ENCODE results near the gene STX17. TPM values are rescaled to one million over a fixed set of nuclear protein-coding genes. Genes with fewer than 3 reads are reported as not detected.

STX17 gene
- total RNA-seq, 1 donor from 2014 or later = 29.0 TPM

- TF ChIP-seq CTCF (IDR thresholded peaks at IDR 0.05) = no peak
Measured at GRCh38 chr9:99962680-99963261, 56.3 kb downstream of the STX17 start.

GRCh38 chr9:99964336-99964735 lies 57.9 kb downstream of the STX17 start:
- Mint-ChIP-seq H3K36me3 (ENCODE audit: unreplicated experiment) (peaks cover 38% of the 10 kb centered on the region), H3K4me1 (ENCODE audit: unreplicated experiment) (peaks cover 6% of the 10 kb centered on the region), H3K27ac (ENCODE audit: unreplicated experiment) (no peak overlapping the region), H3K27me3 (ENCODE audit: unreplicated experiment) (no peaks in the 10 kb centered on the region), H3K4me3 (ENCODE audit: unreplicated experiment) (no peak overlapping the region), H3K9me3 (ENCODE audit: unreplicated experiment) (no peaks in the 10 kb centered on the region)
- no peak for DNase-seq (ENCODE audit: extremely low spot score, unreplicated experiment)
- no peak for TF ChIP-seq CTCF (IDR thresholded peaks at IDR 0.05)

More at GRCh38 chr9:99962680-99963261, 56.3 kb downstream of the STX17 start:
- Mint-ChIP-seq H3K36me3 (ENCODE audit: unreplicated experiment) (peaks cover 31% of the 10 kb centered on the region), H3K9me3 (ENCODE audit: unreplicated experiment) (no peaks in the 10 kb centered on the region), H3K27ac (ENCODE audit: unreplicated experiment) (no peak overlapping the region), H3K27me3 (ENCODE audit: unreplicated experiment) (no peaks in the 10 kb centered on the region), H3K4me3 (ENCODE audit: unreplicated experiment) (no peak overlapping the region), H3K4me1 (ENCODE audit: unreplicated experiment) (peaks cover 6% of the 10 kb centered on the region)
- no peak for DNase-seq (ENCODE audit: extremely low spot score, unreplicated experiment)

- no peak for DNase-seq (ENCODE audit: extremely low spot score, unreplicated experiment)
- Mint-ChIP-seq H3K4me3 (ENCODE audit: unreplicated experiment) (no peak overlapping the region), H3K4me1 (ENCODE audit: unreplicated experiment) (peaks cover 6% of the 10 kb centered on the region), H3K36me3 (ENCODE audit: unreplicated experiment) (peaks cover 45% of the 10 kb centered on the region), H3K27me3 (ENCODE audit: unreplicated experiment) (no peaks in the 10 kb centered on the region), H3K9me3 (ENCODE audit: unreplicated experiment) (no peaks in the 10 kb centered on the region), H3K27ac (ENCODE audit: unreplicated experiment) (no peak overlapping the region)
- TF ChIP-seq CTCF (IDR thresholded peaks at IDR 0.05) = no peak
Measured at GRCh38 chr9:99966001-99966400, 59.5 kb downstream of the STX17 start.

- no peak overlapping the region for H3K27ac Mint-ChIP-seq (ENCODE audit: unreplicated experiment)
- DNase-seq (ENCODE audit: extremely low spot score, unreplicated experiment) = no peak
- no peaks in the 10 kb centered on the region for H3K9me3 Mint-ChIP-seq (ENCODE audit: unreplicated experiment)
- peaks cover 38% of the 10 kb centered on the region for H3K36me3 Mint-ChIP-seq (ENCODE audit: unreplicated experiment)
- no peaks in the 10 kb centered on the region for H3K27me3 Mint-ChIP-seq (ENCODE audit: unreplicated experiment)
- no peak for TF ChIP-seq CTCF (IDR thresholded peaks at IDR 0.05)
- no peak overlapping the region for H3K4me3 Mint-ChIP-seq (ENCODE audit: unreplicated experiment)
- peaks cover 6% of the 10 kb centered on the region for H3K4me1 Mint-ChIP-seq (ENCODE audit: unreplicated experiment)
Measured at GRCh38 chr9:99966716-99967115, 60.3 kb downstream of the STX17 start.

GRCh38 chr9:99967457-99967856 lies 61.0 kb downstream of the STX17 start:
- Mint-ChIP-seq H3K9me3 (ENCODE audit: unreplicated experiment) (no peaks in the 10 kb centered on the region), H3K27ac (ENCODE audit: unreplicated experiment) (no peak overlapping the region), H3K4me1 (ENCODE audit: unreplicated experiment) (peaks cover 6% of the 10 kb centered on the region), H3K27me3 (ENCODE audit: unreplicated experiment) (no peaks in the 10 kb centered on the region), H3K4me3 (ENCODE audit: unreplicated experiment) (no peak overlapping the region), H3K36me3 (ENCODE audit: unreplicated experiment) (peaks cover 37% of the 10 kb centered on the region)
- DNase-seq (ENCODE audit: extremely low spot score, unreplicated experiment) = no peak
- no peak for TF ChIP-seq CTCF (IDR thresholded peaks at IDR 0.05)

Measured in osteocyte (in vitro differentiated cells).